Parathyroid adenoma (tissue), 2 donors: ENCODE data around the gene FILIP1.

Experiments
- H2AFZ ChIP-seq: fragments of 300-600 bp; sonication (generic); one replicate; pipeline ENCODE4 v1.7.0; 2017; ENCODE audit warnings: antibody characterized with exemption, mild to moderate bottlenecking
- H3K27ac ChIP-seq: fragments of 300-600 bp; sonication (generic); one replicate; pipeline ENCODE4 v1.7.0; 2017
- H3K27me3 ChIP-seq: fragments of 300-600 bp; sonication (generic); one replicate; pipeline ENCODE4 v1.7.0; 2017; ENCODE audit warnings: low read length; ENCODE audit not compliant: control insufficient read depth, insufficient read depth
- H3K36me3 ChIP-seq: fragments of 300-600 bp; sonication (generic); one replicate; pipeline ENCODE4 v1.7.0; 2017; ENCODE audit warnings: low read length; ENCODE audit not compliant: control insufficient read depth, insufficient read depth
- H3K4me1 ChIP-seq: fragments of 300-600 bp; sonication (generic); one replicate; pipeline ENCODE4 v1.7.0; 2017; ENCODE audit warnings: control low read depth
- H3K4me2 ChIP-seq: fragments of 300-600 bp; sonication (generic); one replicate; pipeline ENCODE4 v1.7.0; 2017; ENCODE audit warnings: low read length
- H3K4me3 ChIP-seq: fragments of 300-600 bp; sonication (generic); one replicate; pipeline ENCODE4 v1.7.0; 2017; ENCODE audit warnings: low read depth, low read length
- H3K79me2 ChIP-seq: fragments of 300-600 bp; sonication (generic); one replicate; pipeline ENCODE4 v1.7.0; 2017; ENCODE audit warnings: control low read depth
- H3K9ac ChIP-seq: fragments of 300-600 bp; sonication (generic); one replicate; pipeline ENCODE4 v1.7.0; 2017; ENCODE audit warnings: mild to moderate bottlenecking
- H3K9me3 ChIP-seq: fragments of 300-600 bp; sonication (generic); one replicate; pipeline ENCODE4 v1.7.0; 2017; ENCODE audit warnings: low read length; ENCODE audit not compliant: control insufficient read depth
- CTCF ChIP-seq: fragments of 300-600 bp; sonication (generic); IDR thresholded peaks from one replicate; pipeline ENCODE4 v1.7.0; 2017; ENCODE audit warnings: antibody characterized with exemption, mild to moderate bottlenecking
- donor health status: primary hyperparathyroidism.

Gene FILIP1

GRCh38 chr6:75301088-75301487 lies 192.5 kb downstream of the FILIP1 start:
- Histone ChIP-seq H3K9me3 (no peaks in the 10 kb centered on the region), H3K4me3 (no peak overlapping the region), H3K27ac (no peak overlapping the region), H3K79me2 (no peaks in the 10 kb centered on the region), H2AFZ (no peak overlapping the region), H3K9ac (no peak overlapping the region), H3K4me2 (no peak overlapping the region), H3K36me3 (no peaks in the 10 kb centered on the region), H3K27me3 (no peaks in the 10 kb centered on the region), H3K4me1 (no peaks in the 10 kb centered on the region)
- TF ChIP-seq CTCF: no peak

- Histone ChIP-seq H3K36me3 (no peaks in the 10 kb centered on the region), H3K9ac (no peak overlapping the region), H3K27ac (no peak overlapping the region), H3K79me2 (no peaks in the 10 kb centered on the region), H3K4me3 (no peak overlapping the region), H3K9me3 (no peaks in the 10 kb centered on the region), H3K27me3 (no peaks in the 10 kb centered on the region), H3K4me2 (no peak overlapping the region), H3K4me1 (no peaks in the 10 kb centered on the region), H2AFZ (no peak overlapping the region)
- no peak for TF ChIP-seq CTCF
Observed at GRCh38 chr6:75300531-75300855, 193.1 kb downstream of the FILIP1 start.

GRCh38 chr6:75299801-75300530 lies 193.6 kb downstream of the FILIP1 start:
- Histone ChIP-seq H2AFZ (no peak overlapping the region), H3K36me3 (no peaks in the 10 kb centered on the region), H3K9me3 (no peaks in the 10 kb centered on the region), H3K4me2 (no peak overlapping the region), H3K27ac (no peak overlapping the region), H3K4me3 (no peak overlapping the region), H3K9ac (no peak overlapping the region), H3K79me2 (no peaks in the 10 kb centered on the region), H3K4me1 (no peaks in the 10 kb centered on the region), H3K27me3 (no peaks in the 10 kb centered on the region)
- no peak for TF ChIP-seq CTCF

GRCh38 chr6:75296811-75297779 lies 196.5 kb downstream of the FILIP1 start:
- Histone ChIP-seq H3K79me2 (no peaks in the 10 kb centered on the region), H3K9ac (no peak overlapping the region), H3K27ac (no peak overlapping the region), H3K9me3 (no peaks in the 10 kb centered on the region), H3K4me3 (no peak overlapping the region), H2AFZ (no peak overlapping the region), H3K4me2 (no peak overlapping the region), H3K4me1 (no peaks in the 10 kb centered on the region), H3K27me3 (no peaks in the 10 kb centered on the region), H3K36me3 (no peaks in the 10 kb centered on the region)
- peak; percentile 83 for TF ChIP-seq CTCF
